LNCAP (cell line): Measurements from ENCODE around the gene ABCB9.

Experiments
- TF ChIP-seq, protein P1 (sequence below): fragments of 450-650 bp; IDR thresholded peaks from 2 replicates; pipeline ENCODE4 v1.5.1; 2017; ENCODE audit warnings: mild to moderate bottlenecking

Gene ABCB9

DNA sequence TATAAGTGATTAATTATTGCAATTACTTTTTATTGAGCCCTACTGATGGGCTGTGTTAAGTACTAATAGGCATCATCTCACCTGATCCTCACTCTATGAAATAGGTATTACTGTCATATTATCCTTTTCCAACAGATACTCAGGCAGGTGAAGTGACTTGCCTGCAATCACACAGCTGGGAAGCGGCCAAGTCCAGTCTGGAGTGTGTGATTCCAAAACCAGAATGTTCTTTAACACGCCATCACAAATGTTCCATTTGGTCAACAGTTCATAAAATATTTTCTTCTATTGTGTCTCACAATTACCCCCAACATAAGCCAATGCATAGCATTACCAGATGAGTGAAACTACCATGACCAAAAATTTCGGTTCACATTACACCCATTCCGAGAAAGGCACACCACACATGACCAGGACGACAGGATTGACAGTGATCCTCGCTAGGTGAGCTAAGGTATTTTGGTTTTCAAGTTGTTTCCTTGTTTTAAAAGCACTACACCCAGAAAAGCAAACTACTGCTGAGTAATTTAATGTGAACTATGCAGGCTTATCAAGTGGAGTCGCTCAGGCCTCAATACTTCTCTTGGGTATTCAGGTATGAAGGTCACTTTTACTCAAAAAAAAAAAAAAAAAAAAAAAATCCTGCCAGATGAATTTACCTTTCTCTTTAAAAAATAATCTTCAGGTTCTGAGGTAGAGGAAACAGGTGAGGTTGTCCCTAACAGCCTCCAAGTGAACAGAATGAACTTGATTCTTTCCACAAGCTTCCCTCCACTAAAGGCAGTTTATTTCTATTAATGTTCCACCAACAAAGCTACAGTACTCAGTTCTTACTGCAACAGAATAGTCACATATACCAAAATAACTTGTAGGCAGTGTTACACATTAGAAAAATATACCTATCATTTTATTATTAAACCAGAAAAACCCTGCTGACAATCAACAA is 72.8 kb downstream of the ABCB9 start:
- TF ChIP-seq, protein P1, sequence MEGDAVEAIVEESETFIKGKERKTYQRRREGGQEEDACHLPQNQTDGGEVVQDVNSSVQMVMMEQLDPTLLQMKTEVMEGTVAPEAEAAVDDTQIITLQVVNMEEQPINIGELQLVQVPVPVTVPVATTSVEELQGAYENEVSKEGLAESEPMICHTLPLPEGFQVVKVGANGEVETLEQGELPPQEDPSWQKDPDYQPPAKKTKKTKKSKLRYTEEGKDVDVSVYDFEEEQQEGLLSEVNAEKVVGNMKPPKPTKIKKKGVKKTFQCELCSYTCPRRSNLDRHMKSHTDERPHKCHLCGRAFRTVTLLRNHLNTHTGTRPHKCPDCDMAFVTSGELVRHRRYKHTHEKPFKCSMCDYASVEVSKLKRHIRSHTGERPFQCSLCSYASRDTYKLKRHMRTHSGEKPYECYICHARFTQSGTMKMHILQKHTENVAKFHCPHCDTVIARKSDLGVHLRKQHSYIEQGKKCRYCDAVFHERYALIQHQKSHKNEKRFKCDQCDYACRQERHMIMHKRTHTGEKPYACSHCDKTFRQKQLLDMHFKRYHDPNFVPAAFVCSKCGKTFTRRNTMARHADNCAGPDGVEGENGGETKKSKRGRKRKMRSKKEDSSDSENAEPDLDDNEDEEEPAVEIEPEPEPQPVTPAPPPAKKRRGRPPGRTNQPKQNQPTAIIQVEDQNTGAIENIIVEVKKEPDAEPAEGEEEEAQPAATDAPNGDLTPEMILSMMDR, result no peak

DNA sequence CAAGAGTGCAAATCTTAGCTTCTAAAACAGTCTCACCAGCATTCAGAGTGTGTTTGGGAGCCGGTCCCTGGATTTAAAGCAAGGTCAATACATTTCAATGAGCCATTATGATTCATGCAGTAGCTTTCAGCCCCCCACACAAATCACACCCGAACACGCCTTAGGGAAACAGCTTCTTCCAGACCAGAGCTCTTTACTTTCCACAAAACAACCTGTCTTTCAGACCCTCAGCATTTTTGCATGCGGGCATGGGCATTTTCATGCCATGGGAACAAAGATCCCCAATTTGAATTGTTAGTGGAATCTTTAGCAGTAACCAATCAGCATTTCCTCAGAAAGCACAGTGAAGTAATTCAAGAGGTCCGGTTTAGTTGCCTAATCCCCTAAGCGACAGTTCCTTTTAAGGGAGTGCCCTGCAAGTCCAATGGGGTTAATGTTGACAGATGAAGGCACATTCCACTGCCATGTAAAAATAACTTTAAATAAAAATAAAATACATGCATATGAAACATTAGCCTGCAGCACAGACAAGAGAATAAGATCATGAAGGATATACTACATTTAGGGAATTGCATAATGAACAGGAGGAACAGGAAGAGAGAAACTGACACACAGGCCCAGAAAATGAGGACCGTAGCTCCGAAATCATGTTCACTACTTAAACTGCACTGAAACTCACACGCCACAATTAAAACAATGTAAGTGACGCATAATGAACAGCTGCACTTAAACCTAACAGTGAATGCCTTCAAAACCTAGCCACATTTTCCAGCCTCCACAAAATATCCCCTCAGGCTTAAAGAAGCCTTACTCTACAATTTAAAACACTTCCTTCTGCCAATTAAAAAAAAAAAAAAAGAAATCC is 74.4 kb downstream of the ABCB9 start:
- TF ChIP-seq, protein P1, result no peak

DNA sequence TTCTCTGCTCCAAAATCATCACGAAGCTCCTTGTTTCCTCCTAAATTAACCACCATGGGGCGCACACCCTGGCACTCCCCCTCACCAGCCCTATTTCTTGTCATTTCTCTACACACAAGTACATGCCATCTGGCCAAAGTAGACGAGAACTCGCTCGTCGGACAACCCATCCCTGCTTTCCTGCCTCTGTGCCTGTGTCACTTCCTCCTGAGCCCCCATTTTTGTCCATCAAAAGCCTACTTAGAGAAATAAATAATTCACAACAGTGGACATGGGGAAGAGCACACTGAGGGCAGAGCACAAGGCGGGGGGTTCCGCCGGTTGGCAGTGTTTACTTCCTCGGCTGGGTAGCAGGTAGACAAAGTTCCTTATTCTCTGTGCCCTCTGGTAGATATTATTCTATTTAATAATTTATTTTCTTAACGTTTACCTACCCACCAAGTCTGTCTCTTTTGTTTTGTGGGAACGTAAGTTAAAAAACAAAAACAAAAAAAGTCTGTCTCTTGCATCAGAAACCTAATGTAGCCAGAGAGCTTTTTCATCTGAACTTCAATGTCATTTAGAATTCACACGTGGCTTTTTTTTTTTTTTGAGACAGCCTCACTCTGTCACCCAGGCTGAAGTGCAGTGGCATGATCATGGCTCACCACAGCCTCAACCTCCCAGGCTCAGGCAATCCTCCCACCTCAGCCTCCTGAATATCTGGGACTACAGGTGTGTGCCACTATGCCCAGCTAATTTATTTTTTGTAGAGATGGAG is 76.3 kb downstream of the ABCB9 start:
- TF ChIP-seq, protein P1, result no peak

DNA sequence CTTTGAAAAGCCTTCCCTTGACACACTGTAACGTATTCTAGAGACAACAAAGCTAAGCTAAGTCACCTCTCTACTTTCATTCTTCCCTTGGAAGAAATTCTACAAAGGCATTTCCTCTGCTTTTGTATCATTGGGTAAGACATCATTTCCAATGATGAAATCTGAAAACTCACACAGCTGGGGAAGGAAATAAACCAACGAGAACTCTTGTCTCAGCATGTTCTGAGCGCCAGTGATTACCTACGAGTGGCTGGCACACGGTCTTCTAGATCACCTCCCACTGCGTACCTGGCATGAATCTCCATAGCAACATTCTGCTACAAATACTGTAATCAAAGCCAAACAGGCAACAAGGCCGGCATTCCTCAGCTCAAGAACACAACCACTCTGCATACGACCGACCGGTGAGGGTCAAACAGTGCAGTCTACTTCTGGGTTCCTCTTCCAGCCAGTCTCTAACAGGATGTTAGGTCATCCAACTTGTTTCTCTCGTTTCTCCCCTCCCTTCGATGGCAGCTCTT is 78.0 kb downstream of the ABCB9 start:
- TF ChIP-seq, protein P1, result no peak

DNA sequence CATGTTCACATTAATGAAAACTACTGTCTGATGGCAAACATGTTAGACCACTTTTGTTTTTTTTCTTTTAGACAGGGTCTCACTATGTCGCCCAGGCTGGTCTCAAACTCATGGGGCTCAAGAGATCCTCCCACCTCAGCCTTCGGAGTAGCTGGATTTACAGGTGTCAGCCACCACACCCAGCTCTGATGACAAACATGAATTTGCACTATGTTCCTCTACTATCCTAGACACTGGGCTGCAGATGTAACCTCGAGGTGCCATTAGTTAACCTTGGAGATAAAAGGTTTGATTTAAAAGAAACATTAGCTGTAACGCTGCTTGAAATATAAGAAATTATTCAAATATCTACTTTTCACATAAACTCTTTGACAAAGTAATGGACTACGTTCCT is 78.4 kb downstream of the ABCB9 start:
- TF ChIP-seq, protein P1, result no peak

DNA sequence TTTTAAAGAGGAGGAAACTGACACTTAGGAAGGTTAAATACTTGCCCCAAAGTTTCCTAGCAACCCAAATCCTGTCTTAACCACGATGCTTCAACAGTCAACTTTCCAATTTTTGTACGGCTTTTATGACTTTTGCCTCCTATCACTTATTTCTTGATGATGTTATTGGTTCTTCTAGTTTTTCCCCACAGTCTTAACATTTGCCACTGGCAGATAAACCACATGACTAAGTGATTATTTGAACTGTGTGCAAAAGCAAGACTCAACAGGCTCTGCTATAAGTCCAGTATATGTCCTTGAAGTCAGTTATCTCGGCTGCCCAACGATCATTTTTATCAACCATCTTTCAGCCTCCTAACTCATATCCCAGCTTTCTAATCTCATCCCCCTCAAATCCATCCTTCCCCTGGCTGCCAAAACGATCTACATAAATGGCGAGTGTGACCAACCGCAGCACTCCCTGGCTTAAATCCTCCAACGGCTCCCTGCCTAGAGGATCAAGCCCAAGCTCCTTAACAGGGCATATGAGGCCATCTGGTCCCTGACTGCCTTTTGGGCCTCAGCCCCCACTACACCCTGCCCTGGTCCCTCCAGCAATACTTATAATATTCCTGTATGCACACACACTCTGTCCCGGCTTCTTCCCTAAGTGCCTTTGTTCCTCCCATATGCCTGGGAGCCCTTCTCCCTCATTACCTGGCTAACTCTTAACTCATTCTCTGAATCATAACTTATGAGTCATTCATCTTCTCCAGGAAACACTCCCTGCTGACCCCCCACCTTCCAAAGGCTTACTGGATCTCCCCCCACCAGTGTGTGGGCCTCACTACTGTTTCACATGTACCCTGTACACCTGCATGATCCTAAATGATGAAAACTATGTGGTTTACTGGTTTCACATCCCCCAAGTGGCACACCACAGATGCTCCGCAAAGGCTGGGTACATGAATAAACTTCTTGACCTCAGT is 79.1 kb downstream of the ABCB9 start:
- TF ChIP-seq, protein P1, result no peak
